ENCODE results near the gene CERS5.
A peak's percentile ranks its signal among the peaks of the same experiment; 100 is the strongest.

The CERS5 gene, protein sequence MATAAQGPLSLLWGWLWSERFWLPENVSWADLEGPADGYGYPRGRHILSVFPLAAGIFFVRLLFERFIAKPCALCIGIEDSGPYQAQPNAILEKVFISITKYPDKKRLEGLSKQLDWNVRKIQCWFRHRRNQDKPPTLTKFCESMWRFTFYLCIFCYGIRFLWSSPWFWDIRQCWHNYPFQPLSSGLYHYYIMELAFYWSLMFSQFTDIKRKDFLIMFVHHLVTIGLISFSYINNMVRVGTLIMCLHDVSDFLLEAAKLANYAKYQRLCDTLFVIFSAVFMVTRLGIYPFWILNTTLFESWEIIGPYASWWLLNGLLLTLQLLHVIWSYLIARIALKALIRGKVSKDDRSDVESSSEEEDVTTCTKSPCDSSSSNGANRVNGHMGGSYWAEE
- 29.3 to 55.3 (median 39.5) reads per million in 9 experiments for total RNA-seq

DNA sequence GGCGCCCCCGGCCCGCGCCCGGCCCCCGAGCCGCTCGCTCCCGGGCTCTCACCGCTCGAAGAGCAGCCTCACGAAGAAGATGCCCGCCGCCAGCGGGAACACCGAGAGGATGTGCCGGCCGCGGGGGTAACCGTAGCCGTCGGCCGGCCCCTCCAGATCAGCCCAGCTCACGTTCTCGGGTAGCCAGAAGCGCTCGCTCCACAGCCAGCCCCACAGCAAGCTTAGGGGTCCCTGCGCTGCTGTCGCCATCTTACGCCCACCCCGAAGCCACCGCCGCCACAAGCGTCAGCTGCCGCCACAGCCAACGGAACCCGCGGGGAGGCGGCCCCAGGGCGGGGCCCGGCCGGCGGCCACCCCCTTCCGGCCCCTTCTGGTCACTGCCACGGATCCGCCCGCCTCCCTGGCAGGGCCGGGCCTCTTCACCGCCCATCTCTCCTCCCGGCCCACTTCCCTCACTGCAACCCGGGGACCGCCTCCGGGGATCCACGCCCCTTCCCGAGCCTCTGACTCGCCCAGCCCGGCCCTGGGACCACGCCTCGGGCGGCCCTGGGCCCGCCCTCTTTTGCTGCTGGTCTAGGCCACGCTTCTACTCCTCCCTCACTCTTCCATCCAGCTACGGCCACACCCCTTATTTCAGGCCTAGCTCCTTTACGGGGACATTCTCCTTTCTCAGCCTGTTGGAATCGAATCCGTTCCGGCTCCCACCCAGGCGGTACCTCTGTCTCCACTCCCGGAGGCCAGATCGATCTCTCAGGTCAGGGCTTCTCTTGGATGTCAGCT lies at the start of gene CERS5:
TSS of gene CERS5 (minus strand) at position 321 of the 780 bp plus-strand sequence. CDS start at position 249, 72 bp downstream.
- peaks cover 6% of the 10 kb centered on the region for H3K36me3 Mint-ChIP-seq (ENCODE audit: insufficient read depth)
- ATAC-seq (replicated peaks), result peak; percentile 96
- peak; percentile 95 to 97 (median 96) for DNase-seq
- peak within 1 kb of the TSS; percentile 90 to 94 for H3K4me3 Mint-ChIP-seq
- H3K9me3 Mint-ChIP-seq, result no peaks in the 10 kb centered on the region
- H3K27me3 Mint-ChIP-seq, result no peaks in the 10 kb centered on the region
- peaks cover 6 to 34% of the 10 kb centered on the region in 2 donors for H3K4me1 Mint-ChIP-seq (ENCODE audit: low read depth in 2 of 2)
- peak within 1 kb of the TSS; percentile 90 to 92 for H3K27ac Mint-ChIP-seq

DNA sequence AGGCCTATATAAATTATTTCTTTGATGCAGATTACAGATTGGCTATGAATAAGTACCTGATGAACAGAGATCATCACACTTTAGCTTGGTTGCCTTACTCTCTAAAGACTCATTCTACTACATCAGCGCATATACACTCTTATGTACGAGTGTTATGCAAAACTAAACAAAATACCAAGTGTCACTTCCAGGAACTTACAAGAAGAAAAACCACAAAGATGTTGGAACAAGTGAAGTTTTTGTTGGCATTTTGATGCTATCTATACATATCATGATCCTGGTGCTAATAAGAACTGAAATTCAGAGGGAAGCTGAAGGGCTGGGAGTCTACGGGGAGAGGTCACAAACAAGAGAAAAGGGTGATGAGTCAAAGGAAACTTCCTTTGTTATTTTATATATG lies 47.9 kb upstream of the CERS5 start:
- peaks cover 13 to 50% of the 10 kb centered on the region in 2 donors for H3K4me1 Mint-ChIP-seq (ENCODE audit: low read depth in 2 of 2)
- H3K4me3 Mint-ChIP-seq, result peak overlapping the region in 1 of 2 donors; percentile 39
- no peaks in the 10 kb centered on the region for H3K9me3 Mint-ChIP-seq
- no peak for DNase-seq
- H3K27ac Mint-ChIP-seq, result peak overlapping the region in 1 of 2 donors; percentile 74
- peaks cover 3% of the 10 kb centered on the region for H3K36me3 Mint-ChIP-seq (ENCODE audit: insufficient read depth)
- H3K27me3 Mint-ChIP-seq, result no peaks in the 10 kb centered on the region
- no peak for ATAC-seq (replicated peaks)

DNA sequence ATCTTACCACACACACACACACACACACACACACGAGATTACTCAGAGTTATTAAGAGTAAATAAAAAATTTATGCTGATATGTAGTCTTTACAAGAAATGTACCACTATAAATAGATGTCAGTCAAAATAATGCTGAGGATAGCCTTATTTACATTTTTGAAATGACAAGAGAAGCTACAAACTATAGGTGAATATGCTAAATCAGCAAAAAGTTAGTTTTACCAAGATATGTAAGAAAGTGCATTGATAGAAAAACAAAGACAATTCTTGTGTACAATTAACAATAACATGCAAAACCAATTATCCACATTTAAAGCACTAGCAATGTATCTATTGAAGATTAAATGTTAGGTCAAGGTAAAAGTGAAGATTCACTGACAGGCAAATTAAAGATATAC lies 46.8 kb upstream of the CERS5 start:
- DNase-seq, result no peak
- no peak for ATAC-seq (replicated peaks)
- Mint-ChIP-seq H3K36me3 (ENCODE audit: insufficient read depth) (peaks cover 3% of the 10 kb centered on the region), H3K9me3 (no peaks in the 10 kb centered on the region), H3K27me3 (no peaks in the 10 kb centered on the region), H3K4me3 (peak overlapping the region in 1 of 2 donors; percentile 29), H3K4me1 (ENCODE audit: low read depth in 2 of 2) (peaks cover 12 to 45% of the 10 kb centered on the region in 2 donors), H3K27ac (peak overlapping the region; percentile 93 to 94)

DNA sequence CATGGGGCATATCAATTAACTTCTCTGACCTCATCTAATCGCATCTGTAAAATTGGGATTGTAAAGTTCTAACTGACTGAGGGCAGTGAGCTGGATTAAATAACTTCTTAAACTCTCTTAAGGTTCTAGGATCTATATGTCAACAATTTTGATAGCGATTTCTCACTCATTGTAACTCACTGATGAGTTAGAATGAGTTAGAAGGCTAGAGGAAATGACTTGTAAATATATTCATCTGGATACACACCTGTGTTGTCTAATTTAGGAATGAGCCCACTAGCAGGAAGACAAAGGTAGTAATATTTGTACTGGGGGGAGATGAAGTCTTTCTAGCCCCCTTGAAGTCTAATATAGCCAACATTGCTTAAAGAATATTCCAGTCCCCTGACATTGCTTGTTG lies 46.3 kb upstream of the CERS5 start:
- ATAC-seq (replicated peaks) (no peak), DNase-seq (no peak)
- H3K27me3 Mint-ChIP-seq, result no peaks in the 10 kb centered on the region
- H3K36me3 Mint-ChIP-seq (ENCODE audit: insufficient read depth), result peaks cover 3% of the 10 kb centered on the region
- H3K4me1 Mint-ChIP-seq (ENCODE audit: low read depth in 2 of 2), result peaks cover 12 to 45% of the 10 kb centered on the region in 2 donors
- no peaks in the 10 kb centered on the region for H3K9me3 Mint-ChIP-seq
- H3K4me3 Mint-ChIP-seq, result peak overlapping the region in 1 of 2 donors; percentile 29
- H3K27ac Mint-ChIP-seq, result peak overlapping the region; percentile 93 to 94

GRCh38 chr12:50212071-50212467 lies 44.9 kb upstream of the CERS5 start:
- Mint-ChIP-seq H3K36me3 (ENCODE audit: insufficient read depth) (peaks cover under 1% of the 10 kb centered on the region), H3K4me3 (peak overlapping the region; percentile 64 to 67), H3K27me3 (no peaks in the 10 kb centered on the region), H3K27ac (peak overlapping the region; percentile 93 to 94), H3K4me1 (ENCODE audit: low read depth in 2 of 2) (peaks cover 12 to 39% of the 10 kb centered on the region in 2 donors), H3K9me3 (no peaks in the 10 kb centered on the region)
- DNase-seq (no peak), ATAC-seq (replicated peaks) (peak; percentile 22)

DNA sequence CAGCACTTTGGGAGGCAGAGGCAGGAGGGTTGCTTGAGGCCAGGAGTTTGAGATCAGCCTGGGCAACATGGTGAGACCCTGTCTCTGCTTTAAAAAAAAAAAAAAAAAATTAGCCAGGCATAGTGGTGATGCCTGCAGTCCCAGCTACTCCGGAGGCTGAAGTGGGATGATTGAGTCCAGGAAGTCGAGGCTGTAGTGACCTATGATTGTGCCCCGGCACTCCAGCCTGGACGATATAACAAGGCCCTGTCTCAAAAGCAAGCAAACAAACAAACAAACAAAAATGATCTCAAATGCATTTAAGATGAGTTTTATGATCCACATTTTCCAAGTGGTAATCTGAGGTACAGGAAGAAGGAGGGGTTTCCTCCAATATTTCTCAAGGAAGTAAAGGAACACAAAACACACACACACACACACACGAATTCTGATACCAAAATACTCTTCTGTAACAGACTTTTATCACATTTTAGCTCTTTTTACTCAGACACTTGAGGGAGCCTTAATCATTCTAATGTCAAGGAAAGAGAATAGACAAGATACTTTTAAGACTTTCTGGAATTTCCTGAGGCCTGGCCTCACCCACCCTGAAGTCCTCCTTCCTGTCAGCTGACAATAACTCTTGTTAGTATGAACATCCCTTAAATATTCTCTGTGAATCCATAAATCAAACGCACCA lies 44.4 kb upstream of the CERS5 start:
- Mint-ChIP-seq H3K9me3 (no peaks in the 10 kb centered on the region), H3K27me3 (no peaks in the 10 kb centered on the region), H3K4me3 (peak overlapping the region; percentile 64 to 67), H3K36me3 (ENCODE audit: insufficient read depth) (peaks cover 2% of the 10 kb centered on the region), H3K27ac (peak overlapping the region; percentile 93 to 94), H3K4me1 (ENCODE audit: low read depth in 2 of 2) (peaks cover 12 to 38% of the 10 kb centered on the region in 2 donors)
- DNase-seq (no peak), ATAC-seq (replicated peaks) (peak; percentile 16)

DNA sequence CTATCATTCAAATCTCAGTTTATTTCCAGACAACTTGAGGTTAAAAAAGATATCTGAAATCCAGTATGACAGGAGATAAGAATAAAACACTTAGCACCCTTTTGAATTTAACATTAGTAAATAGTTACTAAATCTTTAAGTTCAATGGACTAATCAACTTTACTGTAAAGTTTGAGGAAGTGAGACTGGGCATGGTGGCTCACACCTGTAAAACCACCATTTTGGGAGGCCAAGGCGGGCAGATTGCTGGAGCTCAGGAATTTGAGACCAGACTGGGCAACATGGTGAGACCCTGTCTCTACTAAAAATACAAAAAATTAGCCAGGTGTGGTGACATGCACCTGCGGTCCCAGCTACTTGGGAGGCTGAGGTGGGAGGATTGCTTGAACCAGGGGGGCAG lies 40.3 kb upstream of the CERS5 start:
- H3K9me3 Mint-ChIP-seq, result no peaks in the 10 kb centered on the region
- no peak overlapping the region for H3K4me3 Mint-ChIP-seq
- no peaks in the 10 kb centered on the region for H3K27me3 Mint-ChIP-seq
- no peak for ATAC-seq (replicated peaks)
- H3K27ac Mint-ChIP-seq, result no peak overlapping the region
- peaks cover 9 to 15% of the 10 kb centered on the region in 2 donors for H3K4me1 Mint-ChIP-seq (ENCODE audit: low read depth in 2 of 2)
- DNase-seq, result no peak
- H3K36me3 Mint-ChIP-seq (ENCODE audit: insufficient read depth), result peaks cover 32% of the 10 kb centered on the region

DNA sequence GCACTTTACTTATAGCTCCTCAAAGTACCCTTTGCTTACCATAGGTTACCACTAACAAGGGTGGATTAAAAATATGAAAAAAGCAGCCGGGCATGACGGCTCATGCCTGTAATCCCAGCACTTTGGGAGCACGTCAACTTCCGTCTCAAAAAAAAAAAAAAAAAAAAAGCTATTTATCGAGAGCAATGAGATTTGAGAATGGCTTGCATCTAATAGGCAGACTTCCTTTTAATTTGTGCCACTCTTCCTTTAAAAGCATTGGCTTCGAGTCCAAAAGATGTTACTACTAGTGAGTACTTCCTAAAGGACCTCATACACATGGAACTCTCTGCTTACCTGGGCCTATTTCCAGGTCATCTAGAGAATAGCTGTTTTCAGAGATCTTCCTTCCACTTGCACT lies 38.5 kb upstream of the CERS5 start:
- no peak for ATAC-seq (replicated peaks)
- Mint-ChIP-seq H3K4me3 (no peak overlapping the region), H3K27me3 (no peaks in the 10 kb centered on the region), H3K4me1 (ENCODE audit: low read depth in 2 of 2) (peaks cover 0 to 3% of the 10 kb centered on the region in 2 donors), H3K27ac (no peak overlapping the region), H3K36me3 (ENCODE audit: insufficient read depth) (peaks cover 35% of the 10 kb centered on the region), H3K9me3 (no peaks in the 10 kb centered on the region)
- DNase-seq, result no peak

DNA sequence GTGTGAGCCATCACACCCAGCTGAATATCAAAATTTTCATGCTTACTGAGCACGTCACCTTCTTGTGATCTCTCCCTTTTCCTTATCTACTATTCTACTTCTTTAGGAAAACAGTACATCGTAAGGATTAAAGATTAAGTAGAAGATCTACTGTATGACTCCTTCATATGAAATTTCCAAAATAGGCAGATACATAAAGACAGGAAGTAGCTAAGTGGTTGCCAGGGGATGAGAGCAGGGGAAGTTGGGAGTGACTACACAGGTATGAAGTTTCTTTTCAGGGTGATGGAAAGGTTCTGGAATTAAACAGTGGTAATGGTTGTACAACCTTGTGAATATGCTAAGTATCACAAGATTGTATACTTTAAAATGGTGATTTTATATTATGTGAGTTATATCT lies 36.5 kb upstream of the CERS5 start:
- H3K27ac Mint-ChIP-seq, result no peak overlapping the region
- no peaks in the 10 kb centered on the region for H3K4me1 Mint-ChIP-seq (ENCODE audit: low read depth in 2 of 2)
- ATAC-seq (replicated peaks), result no peak
- no peaks in the 10 kb centered on the region for H3K27me3 Mint-ChIP-seq
- H3K36me3 Mint-ChIP-seq (ENCODE audit: insufficient read depth), result peaks cover 51% of the 10 kb centered on the region
- H3K4me3 Mint-ChIP-seq, result no peak overlapping the region
- H3K9me3 Mint-ChIP-seq, result no peaks in the 10 kb centered on the region
- DNase-seq, result no peak

GRCh38 chr12:50201987-50202521 lies 34.9 kb upstream of the CERS5 start:
- DNase-seq (no peak), ATAC-seq (replicated peaks) (no peak)
- H3K27me3 Mint-ChIP-seq, result no peaks in the 10 kb centered on the region
- no peak overlapping the region for H3K4me3 Mint-ChIP-seq
- H3K27ac Mint-ChIP-seq, result no peak overlapping the region
- H3K4me1 Mint-ChIP-seq (ENCODE audit: low read depth in 2 of 2), result no peaks in the 10 kb centered on the region
- no peaks in the 10 kb centered on the region for H3K9me3 Mint-ChIP-seq
- H3K36me3 Mint-ChIP-seq (ENCODE audit: insufficient read depth), result peaks cover 60% of the 10 kb centered on the region

DNA sequence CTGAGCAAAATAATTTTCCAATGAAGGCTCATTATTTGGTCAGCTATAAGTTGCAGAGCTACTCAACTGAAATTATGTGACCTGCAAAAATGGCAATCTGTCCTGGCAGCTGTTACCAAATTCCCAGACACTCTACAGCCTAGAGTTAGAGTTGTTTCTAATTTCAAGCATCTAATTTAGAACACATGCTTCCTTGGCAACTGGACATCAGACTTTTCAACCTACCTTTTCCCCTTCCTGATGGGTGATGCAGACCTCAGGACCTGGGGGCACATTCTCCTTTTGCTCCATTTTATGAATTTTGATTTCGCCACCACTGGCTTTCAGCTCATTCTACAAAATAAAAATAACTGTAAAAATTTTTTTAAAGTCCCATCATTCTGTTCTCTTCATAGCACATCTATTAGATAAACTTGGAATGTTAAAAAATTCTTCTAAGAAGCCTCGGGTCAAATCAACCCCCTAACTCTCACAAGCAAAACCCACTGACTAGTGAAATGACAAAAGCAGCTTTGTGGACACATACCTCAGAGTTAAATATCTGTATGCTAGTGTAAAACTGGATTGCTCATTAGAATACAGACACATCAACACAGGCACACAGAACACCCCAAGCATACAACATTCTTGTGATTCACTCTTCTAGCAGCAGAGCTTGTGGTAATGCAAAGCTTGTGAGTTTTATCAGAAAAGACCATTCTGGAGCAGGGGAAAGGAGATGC lies 33.5 kb upstream of the CERS5 start:
- H3K27me3 Mint-ChIP-seq, result no peaks in the 10 kb centered on the region
- H3K9me3 Mint-ChIP-seq, result no peaks in the 10 kb centered on the region
- no peak overlapping the region for H3K27ac Mint-ChIP-seq
- ATAC-seq (replicated peaks) (no peak), DNase-seq (no peak)
- no peak overlapping the region for H3K4me3 Mint-ChIP-seq
- H3K36me3 Mint-ChIP-seq (ENCODE audit: insufficient read depth), result peaks cover 63% of the 10 kb centered on the region
- H3K4me1 Mint-ChIP-seq (ENCODE audit: low read depth in 2 of 2), result no peaks in the 10 kb centered on the region

- peaks cover 49% of the 10 kb centered on the region for H3K36me3 Mint-ChIP-seq (ENCODE audit: insufficient read depth)
- no peaks in the 10 kb centered on the region for H3K4me1 Mint-ChIP-seq (ENCODE audit: low read depth in 2 of 2)
- no peak for ATAC-seq (replicated peaks)
- DNase-seq, result no peak
- H3K27me3 Mint-ChIP-seq, result no peaks in the 10 kb centered on the region
- no peak overlapping the region for H3K27ac Mint-ChIP-seq
- H3K4me3 Mint-ChIP-seq, result no peak overlapping the region
- H3K9me3 Mint-ChIP-seq, result no peaks in the 10 kb centered on the region
Measured at GRCh38 chr12:50198829-50199228, 31.7 kb upstream of the CERS5 start.

All from effector memory CD8-positive, alpha-beta T cell (primary cell).